NCI-H2196 treated with DMSO at 0.1 percent for 48 hours (cell line): ENCODE results near the gene LYRM9.
"Not testable (repeated sequence)": the region's sequence is repeated elsewhere in the genome, so short reads cannot be mapped to it uniquely, and the experiment has no call there.

Source experiments
- DNase-seq: peaks from one replicate; lab custom pipeline; 2025; ENCODE audit not compliant: unreplicated experiment; lab: John Stamatoyannopoulos, UW

LYRM9 gene

GRCh38 chr17:27892866-27893769 is at the start of gene LYRM9:
TSS of gene LYRM9 (minus strand) at chr17:27893365. CDS start at chr17:27882694, 10,671 bp downstream.
- peak; percentile 55 for DNase-seq

- no peak for DNase-seq
Observed at GRCh38 chr17:27940503-27941428, 47.6 kb upstream of the LYRM9 start.

GRCh38 chr17:27939474-27940465 is 46.6 kb upstream of the LYRM9 start:
- no peak for DNase-seq

- no peak for DNase-seq
Observed at GRCh38 chr17:27938864-27939263, 45.7 kb upstream of the LYRM9 start.

GRCh38 chr17:27938241-27938640 is 45.1 kb upstream of the LYRM9 start:
- no peak for DNase-seq

- DNase-seq: no peak
Observed at GRCh38 chr17:27937025-27937546, 43.9 kb upstream of the LYRM9 start.

- no peak for DNase-seq
Observed at GRCh38 chr17:27930000-27930399, 36.8 kb upstream of the LYRM9 start.

- DNase-seq: no peak
Observed at GRCh38 chr17:27928587-27928986, 35.4 kb upstream of the LYRM9 start.

- no peak for DNase-seq
Observed at GRCh38 chr17:27927781-27928180, 34.6 kb upstream of the LYRM9 start.

- DNase-seq: no peak
Observed at GRCh38 chr17:27921599-27921998, 28.4 kb upstream of the LYRM9 start.

- DNase-seq: no peak
Observed at GRCh38 chr17:27921077-27921476, 27.9 kb upstream of the LYRM9 start.

GRCh38 chr17:27920569-27920968 is 27.4 kb upstream of the LYRM9 start:
- DNase-seq: no peak

GRCh38 chr17:27919079-27919478 is 25.9 kb upstream of the LYRM9 start:
- DNase-seq: no peak

GRCh38 chr17:27918498-27918897 is 25.3 kb upstream of the LYRM9 start:
- no peak for DNase-seq

GRCh38 chr17:27917000-27917399 is 23.8 kb upstream of the LYRM9 start:
- DNase-seq: no peak

GRCh38 chr17:27915709-27916108 is 22.5 kb upstream of the LYRM9 start:
- no peak for DNase-seq

- no peak for DNase-seq
Observed at GRCh38 chr17:27914382-27914781, 21.2 kb upstream of the LYRM9 start.

- no peak for DNase-seq
Observed at GRCh38 chr17:27912964-27913363, 19.8 kb upstream of the LYRM9 start.

- not testable (repeated sequence) for DNase-seq
Observed at GRCh38 chr17:27912299-27912698, 19.1 kb upstream of the LYRM9 start.

- no peak for DNase-seq
Observed at GRCh38 chr17:27907976-27908558, 14.9 kb upstream of the LYRM9 start.
